ENCODE data around the gene ZNF778.
"Not testable (repeated sequence)": the region's sequence is repeated elsewhere in the genome, so short reads cannot be mapped to it uniquely, and the experiment has no call there.

Gene ZNF778

DNA sequence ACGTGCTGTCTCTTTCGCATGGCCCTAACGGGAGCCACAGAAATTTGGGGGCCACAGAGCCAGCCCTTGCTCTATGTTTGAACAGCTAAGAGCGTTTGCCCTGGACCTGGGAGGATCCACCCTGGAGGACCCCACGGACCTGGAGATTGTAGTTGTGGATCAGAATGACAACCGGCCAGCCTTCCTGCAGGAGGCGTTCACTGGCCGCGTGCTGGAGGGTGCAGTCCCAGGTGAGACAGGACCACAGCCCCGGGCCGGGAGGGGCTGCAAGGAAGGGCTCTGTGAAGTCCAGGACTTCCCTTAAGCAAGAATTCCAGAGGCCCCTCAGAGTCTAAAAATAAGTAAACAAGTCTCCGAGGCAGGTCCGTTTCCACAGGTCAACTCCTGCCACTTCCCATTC lies 34.0 kb upstream of the ZNF778 start:
- no peak for DNase-seq

GRCh38 chr16:89183975-89184676 lies 33.4 kb upstream of the ZNF778 start:
- no peak for DNase-seq

DNA sequence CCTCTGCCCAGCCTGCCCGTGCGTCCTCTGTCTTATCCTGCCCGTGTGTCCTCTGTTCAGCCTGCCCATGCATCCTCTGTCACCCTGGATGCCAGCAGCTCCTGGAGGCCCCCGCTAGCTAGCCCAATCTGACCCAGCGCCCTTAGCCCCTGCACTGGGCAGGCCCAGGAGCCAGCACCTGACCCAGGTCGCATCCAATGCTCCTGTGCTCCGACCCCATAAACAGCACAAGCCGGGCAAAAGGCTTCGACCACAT lies 32.9 kb upstream of the ZNF778 start:
- DNase-seq: no peak

DNA sequence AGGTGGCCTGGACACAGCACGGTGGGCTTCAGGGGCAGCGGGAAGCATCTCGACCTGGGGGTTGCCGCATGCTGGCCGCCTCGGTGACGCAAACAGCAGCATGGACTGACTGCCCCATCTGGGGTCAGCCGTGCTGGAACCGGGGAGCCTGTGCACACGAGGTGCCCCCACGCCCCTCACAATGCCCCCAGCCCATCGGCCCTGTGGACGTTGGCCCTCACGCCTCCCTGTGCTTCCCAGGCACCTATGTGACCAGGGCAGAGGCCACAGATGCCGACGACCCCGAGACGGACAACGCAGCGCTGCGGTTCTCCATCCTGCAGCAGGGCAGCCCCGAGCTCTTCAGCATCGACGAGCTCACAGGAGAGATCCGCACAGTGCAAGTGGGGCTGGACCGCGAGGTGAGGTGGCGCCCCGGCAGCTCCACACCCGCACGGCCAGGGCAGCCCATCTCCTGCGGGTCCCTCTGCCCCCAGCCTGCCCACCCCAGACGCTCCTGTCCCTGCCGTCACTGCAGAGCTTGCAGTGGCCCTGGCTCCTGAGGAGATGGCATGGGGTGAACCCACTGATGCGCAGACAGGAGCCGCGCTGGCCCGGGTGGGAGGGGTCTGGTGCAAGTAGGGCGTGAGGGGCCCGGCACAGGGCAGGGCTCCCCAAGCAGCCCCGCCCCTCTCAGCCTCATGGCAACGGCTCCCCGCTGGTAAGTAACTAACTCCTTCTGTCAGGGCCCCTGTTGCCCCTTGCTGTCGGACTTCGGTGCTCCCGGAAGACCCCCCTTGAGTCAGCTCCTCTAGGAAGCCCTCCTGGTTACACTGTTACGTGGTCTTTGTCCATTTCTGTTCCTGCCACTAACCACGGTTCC lies 32.3 kb upstream of the ZNF778 start:
- DNase-seq: no peak

DNA sequence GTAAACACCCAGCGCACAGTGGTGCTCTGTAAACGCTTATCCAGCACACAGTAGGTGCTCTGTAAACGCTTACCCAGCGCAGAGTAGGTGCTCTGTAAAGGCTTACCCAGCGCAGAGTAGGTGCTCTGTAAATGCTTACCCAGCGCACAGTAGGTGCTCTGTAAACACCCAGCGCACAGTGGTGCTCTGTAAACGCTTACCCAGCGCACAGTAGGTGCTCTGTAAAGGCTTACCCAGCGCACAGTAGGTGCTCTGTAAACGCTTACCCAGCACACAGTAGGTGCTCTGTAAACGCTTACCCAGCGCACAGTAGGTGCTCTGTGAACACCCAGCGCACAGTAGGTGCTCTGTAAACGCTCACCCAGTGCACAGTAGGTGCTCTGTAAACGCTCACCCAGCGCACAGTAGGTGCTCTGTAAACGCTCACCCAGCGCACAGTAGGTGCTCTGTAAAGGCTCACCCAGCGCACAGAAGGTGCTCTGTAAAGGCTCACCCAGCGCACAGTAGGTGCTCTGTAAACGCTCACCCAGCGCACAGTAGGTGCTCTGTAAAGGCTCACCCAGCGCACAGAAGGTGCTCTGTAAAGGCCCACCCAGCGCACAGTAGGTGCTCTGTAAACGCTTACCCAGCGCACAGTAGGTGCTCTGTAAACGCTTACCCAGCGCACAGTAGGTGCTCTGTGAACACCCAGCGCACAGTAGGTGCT lies 31.5 kb upstream of the ZNF778 start:
- DNase-seq: not testable (repeated sequence)

GRCh38 chr16:89186593-89187031 lies 30.9 kb upstream of the ZNF778 start:
- not testable (repeated sequence) for DNase-seq

DNA sequence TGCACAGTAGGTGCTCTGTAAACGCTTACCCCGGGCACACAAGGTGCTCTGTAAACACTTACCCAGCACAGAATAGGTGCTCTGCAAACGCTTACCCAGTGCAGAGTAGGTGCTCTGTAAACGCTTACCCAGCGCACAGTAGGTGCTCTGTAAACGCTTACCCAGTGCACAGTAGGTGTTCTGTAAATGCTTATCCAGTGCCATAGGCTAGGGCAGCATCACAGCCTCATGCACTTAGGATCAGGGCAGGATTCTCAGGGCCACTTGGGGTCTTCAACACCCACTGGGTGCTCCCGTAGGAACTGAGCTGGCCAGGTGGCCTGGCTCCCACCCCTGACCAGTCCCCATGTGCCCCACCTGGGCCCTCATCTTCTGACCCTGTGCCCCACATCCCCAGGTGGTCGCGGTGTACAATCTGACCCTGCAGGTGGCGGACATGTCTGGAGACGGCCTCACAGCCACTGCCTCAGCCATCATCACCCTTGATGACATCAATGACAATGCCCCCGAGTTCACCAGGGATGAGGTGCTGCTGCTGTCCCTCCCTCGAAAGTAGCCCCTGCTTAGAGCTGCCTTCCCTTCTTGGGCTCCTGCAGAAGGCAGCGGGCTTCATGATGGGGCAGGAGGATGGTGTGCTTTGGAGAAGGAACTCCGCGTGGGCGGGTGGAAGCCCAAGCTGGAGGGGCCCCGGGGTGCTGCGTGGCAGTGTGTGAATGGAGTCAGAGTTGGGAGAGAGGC lies 30.3 kb upstream of the ZNF778 start:
- DNase-seq: no peak

DNA sequence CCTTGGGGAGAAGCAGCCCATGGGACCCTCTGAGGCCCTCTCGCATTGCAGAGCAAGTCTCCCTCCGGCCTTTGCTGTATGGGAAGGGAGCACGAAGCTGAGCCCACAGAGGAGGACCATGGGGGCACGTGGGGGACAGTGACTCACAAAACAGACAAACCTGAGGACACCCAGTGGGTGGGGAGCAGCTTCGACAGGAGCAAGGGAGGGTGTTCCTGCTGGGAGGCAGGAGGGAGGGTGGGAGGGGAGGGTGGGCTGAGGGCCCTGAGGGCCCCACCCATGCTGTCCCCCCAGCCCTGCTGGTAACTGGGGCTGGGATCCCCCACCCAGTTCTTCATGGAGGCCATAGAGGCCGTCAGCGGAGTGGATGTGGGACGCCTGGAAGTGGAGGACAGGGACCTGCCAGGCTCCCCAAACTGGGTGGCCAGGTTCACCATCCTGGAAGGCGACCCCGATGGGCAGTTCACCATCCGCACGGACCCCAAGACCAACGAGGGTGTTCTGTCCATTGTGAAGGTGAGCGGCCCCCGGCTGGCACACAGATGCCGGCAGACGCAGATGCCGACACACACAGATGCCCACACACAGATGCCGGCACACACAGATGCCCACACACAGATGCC lies 29.6 kb upstream of the ZNF778 start:
- no peak for DNase-seq

DNA sequence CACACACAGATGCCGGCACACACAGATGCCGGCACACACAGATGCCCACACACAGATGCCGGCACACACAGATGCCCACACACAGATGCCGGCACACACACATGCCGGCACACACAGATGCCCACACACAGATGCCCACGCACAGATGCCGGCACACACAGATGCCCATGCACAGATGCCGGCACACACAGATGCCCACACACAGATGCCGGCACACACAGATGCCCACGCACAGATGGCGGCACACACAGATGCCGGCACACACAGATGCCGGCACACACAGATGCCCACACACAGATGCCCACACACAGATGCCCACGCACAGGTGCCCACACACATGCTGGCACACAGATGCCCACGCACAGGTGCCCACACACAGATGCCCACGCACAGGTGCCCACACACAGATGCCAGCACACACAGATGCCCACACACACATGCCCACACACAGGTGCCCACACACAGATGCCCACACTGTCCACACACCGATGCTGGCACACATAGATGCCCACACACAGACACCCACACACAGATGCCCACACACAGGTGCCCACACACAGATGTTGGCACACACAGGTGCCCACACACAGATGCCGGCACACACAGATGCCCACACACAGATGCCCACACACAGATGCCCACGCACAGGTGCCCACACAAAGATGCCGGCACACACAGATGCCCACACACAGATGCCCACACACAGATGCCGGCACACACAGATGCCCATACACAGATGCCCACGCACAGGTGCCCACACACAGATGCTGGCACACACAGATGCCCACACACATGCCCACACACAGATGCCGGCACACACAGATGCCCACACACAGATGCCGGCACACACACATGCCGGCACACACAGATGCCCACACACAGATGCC lies 28.8 kb upstream of the ZNF778 start:
- not testable (repeated sequence) for DNase-seq

GRCh38 chr16:89189358-89190025 lies 28.0 kb upstream of the ZNF778 start:
- DNase-seq: no peak

DNA sequence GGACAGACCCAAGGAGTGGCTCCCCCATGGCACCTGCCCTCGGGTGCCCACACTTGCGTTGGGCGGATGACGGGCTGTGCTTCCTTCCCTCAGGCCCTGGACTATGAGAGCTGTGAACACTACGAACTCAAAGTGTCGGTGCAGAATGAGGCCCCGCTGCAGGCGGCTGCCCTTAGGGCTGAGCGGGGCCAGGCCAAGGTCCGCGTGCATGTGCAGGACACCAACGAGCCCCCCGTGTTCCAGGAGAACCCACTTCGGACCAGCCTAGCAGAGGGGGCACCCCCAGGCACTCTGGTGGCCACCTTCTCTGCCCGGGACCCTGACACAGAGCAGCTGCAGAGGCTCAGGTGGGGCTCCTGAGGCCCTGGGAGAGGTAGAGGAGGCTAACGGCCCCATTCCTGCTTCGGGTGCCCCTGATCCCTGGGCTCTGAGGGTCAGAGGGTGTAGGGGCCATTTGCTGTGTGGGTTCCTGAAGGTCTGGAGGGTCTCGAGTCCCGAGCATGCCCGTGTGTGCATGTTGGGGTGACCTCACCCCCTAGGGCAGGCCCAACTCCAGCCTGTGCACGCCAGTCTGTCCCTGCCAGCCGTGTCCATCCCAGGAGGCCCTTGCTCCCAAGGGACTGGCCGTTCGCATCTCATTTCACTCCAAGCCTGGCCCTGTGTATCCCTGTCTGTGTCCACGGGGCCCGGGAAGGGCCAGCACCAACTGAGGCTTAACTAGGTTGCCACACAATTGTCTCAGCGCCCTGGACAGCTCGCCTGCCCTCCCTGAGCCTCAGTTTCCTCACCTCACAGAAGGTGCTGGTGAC lies 27.1 kb upstream of the ZNF778 start:
- no peak for DNase-seq

- no peak for DNase-seq
Measured at GRCh38 chr16:89191033-89191900, 26.2 kb upstream of the ZNF778 start.

- DNase-seq: no peak
Measured at GRCh38 chr16:89191901-89192185, 25.7 kb upstream of the ZNF778 start.

DNA sequence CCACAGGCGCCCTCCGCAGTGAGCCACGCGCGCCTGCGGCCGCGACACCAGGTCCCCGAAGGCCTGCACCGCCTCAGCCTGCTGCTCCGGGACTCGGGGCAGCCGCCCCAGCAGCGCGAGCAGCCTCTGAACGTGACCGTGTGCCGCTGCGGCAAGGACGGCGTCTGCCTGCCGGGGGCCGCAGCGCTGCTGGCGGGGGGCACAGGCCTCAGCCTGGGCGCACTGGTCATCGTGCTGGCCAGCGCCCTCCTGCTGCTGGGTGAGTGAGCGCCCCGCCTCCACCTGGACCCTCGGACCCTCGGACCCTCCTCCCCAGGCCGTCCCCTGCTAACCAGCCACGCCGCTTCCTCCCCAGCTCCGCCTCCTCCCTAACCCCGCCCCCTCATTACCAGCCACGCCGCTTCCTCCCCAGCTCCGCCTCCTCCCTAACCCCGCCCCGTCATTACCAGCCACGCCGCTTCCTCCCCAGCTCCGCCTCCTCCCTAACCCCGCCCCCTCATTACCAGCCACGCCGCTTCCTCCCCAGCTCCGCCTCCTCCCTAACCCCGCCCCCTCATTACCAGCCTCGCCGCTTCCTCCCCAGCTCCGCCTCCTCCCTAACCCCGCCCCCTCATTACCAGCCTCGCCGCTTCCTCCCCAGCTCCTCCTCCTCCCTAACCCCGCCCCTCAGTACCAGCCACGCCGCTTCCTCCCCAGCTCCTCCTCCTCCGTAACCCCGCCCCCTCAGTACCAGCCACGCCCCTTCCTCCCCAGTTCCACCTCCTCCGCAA lies 25.1 kb upstream of the ZNF778 start:
- DNase-seq: not testable (repeated sequence)

GRCh38 chr16:89192956-89193575 lies 24.4 kb upstream of the ZNF778 start:
- no peak for DNase-seq

DNA sequence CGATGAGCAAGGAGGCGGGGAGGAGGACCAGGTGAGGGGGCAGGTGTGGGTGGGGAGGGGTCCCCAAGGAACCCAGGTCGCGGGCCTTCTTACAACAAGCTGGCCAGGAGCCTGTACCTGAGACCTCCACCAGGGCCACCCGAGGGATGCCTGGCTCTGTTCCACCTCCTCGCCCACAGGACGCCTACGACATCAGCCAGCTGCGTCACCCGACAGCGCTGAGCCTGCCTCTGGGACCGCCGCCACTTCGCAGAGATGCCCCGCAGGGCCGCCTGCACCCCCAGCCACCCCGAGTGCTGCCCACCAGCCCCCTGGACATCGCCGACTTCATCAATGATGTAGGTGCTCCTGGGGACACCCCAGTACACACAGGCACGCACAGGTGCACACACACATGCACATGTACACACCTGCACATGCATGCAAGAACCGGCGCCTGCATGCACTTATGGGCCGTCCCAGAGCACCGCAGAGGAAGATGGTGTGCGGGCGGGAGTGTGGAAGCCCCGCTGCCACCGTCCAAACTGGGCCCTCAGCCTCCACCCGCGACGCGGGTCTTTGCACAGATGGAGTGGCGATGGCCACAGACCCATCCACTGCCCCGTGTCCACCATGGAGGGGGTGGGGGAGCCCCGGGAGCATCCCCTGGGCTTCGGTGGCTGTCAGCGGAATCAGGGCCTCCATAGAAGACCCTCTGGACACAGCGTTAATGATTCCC lies 23.8 kb upstream of the ZNF778 start:
- no peak for DNase-seq

All from COR-L47 (cell line).